ENCODE measurements around the gene MYO7B.

MYO7B gene

DNA sequence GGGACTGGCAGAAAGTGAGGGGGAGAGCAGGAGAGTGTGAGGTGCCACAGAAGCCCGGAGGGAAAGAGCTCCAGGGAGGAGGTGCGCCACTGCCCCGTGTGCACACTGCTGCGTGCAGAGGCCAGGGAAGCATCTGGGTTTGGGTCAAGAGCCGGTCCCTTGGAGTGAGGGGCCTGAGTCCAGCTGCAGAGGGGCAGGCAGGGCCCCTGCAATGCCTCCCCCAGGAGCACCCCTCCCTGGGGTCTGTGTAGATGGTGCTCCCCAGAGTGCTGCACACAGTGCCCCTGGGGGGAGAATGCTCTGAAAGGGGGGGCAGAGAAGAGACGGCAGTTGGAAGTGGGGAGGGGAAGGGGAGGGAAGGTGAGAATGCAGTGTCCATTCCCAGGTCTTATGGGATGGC is 143.5 kb downstream of the MYO7B start:
- H3K4me2 ChIP-seq (ENCODE audit: low read length) = no peak overlapping the region
- no peak overlapping the region for H3K9ac ChIP-seq
- peaks cover 6% of the 10 kb centered on the region for H3K4me1 ChIP-seq
- no peak overlapping the region for H3K27ac ChIP-seq
- no peak overlapping the region for H2AFZ ChIP-seq
- no peaks in the 10 kb centered on the region for H3K79me2 ChIP-seq
- no peaks in the 10 kb centered on the region for H3K9me3 ChIP-seq (ENCODE audit: control insufficient read depth, low read length)
- no peak overlapping the region for H3K4me3 ChIP-seq (ENCODE audit: low read depth, low read length)
- no peaks in the 10 kb centered on the region for H3K36me3 ChIP-seq (ENCODE audit: control insufficient read depth, insufficient read depth, low read length)
- no peaks in the 10 kb centered on the region for H3K27me3 ChIP-seq (ENCODE audit: control insufficient read depth, insufficient read depth, low read length)
- TF ChIP-seq, protein P1, sequence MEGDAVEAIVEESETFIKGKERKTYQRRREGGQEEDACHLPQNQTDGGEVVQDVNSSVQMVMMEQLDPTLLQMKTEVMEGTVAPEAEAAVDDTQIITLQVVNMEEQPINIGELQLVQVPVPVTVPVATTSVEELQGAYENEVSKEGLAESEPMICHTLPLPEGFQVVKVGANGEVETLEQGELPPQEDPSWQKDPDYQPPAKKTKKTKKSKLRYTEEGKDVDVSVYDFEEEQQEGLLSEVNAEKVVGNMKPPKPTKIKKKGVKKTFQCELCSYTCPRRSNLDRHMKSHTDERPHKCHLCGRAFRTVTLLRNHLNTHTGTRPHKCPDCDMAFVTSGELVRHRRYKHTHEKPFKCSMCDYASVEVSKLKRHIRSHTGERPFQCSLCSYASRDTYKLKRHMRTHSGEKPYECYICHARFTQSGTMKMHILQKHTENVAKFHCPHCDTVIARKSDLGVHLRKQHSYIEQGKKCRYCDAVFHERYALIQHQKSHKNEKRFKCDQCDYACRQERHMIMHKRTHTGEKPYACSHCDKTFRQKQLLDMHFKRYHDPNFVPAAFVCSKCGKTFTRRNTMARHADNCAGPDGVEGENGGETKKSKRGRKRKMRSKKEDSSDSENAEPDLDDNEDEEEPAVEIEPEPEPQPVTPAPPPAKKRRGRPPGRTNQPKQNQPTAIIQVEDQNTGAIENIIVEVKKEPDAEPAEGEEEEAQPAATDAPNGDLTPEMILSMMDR (IDR thresholded peaks at IDR 0.05) = no peak

DNA sequence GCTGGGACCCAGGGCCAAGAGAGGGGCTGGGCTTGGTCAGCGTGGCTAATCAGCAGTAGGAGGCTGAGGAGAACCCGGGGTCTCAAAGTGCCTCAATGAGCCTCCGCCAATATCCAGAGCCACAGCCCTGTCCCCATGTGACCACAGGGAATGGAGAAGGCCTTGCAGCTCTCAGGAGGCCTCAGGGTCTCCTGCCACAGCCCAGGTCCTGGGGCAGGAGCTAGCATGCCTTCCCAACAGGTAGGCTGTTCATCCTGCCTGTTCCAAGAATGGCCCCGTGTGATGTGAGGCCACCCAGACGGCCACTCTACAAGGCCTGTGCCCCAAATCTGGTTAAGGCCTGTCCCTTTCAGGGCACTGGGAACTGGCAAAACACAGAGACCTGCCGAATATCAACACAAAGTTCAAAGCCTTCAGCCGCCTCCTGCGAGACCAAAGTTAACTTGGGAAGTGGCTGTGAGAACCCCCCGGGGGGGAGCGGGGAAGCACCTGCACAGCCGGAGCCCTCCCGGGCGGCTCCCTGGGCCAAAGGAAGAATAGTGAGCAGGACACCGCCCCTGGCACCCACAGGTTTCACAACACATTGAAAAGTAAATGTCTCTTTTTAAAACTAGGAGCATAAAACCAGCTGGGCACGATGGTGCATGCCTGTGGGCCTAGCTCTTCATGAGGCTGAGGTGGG is 144.3 kb downstream of the MYO7B start:
- Histone ChIP-seq H3K4me1 (peaks cover 6% of the 10 kb centered on the region), H2AFZ (no peak overlapping the region), H3K4me2 (ENCODE audit: low read length) (no peak overlapping the region), H3K36me3 (ENCODE audit: control insufficient read depth, insufficient read depth, low read length) (no peaks in the 10 kb centered on the region), H3K79me2 (no peaks in the 10 kb centered on the region), H3K27me3 (ENCODE audit: control insufficient read depth, insufficient read depth, low read length) (no peaks in the 10 kb centered on the region), H3K9ac (no peak overlapping the region), H3K9me3 (ENCODE audit: control insufficient read depth, low read length) (no peaks in the 10 kb centered on the region), H3K27ac (no peak overlapping the region), H3K4me3 (ENCODE audit: low read depth, low read length) (no peak overlapping the region)
- TF ChIP-seq, protein P1 (IDR thresholded peaks at IDR 0.05) = no peak

DNA sequence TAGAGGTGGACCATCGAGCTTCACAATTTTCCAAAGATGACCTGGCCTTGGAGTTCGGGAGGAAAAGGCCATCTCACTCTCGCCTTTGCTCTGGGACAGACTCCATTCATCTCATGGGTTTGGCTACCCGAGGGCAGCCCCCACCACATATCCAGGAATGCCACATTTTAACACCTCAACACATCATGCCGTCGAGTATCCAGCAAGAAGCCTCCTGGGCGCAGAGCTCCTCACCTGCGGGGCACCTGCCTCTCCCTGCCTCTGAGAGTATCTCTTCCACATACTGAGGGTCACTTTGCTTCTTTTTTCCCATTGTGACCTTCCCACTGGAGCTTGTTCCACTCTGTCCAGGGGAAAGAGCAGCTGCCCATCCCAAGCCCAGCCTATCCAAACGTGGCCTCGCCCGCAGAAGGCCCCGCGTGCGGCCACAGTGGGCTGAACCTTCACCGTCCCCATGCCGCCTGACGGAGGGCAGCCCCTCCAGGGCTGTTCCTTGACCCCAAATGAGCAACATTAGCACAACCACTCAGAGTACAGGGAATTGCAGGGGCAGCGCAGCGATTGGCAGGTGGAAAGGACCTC is 145.3 kb downstream of the MYO7B start:
- H3K36me3 ChIP-seq (ENCODE audit: control insufficient read depth, insufficient read depth, low read length) = no peaks in the 10 kb centered on the region
- no peak overlapping the region for H3K4me3 ChIP-seq (ENCODE audit: low read depth, low read length)
- no peak overlapping the region for H3K4me2 ChIP-seq (ENCODE audit: low read length)
- no peaks in the 10 kb centered on the region for H3K9me3 ChIP-seq (ENCODE audit: control insufficient read depth, low read length)
- peaks cover 3% of the 10 kb centered on the region for H3K4me1 ChIP-seq
- H3K79me2 ChIP-seq = no peaks in the 10 kb centered on the region
- TF ChIP-seq, protein P1 (IDR thresholded peaks at IDR 0.05) = no peak
- H3K27me3 ChIP-seq (ENCODE audit: control insufficient read depth, insufficient read depth, low read length) = no peaks in the 10 kb centered on the region
- H3K9ac ChIP-seq = no peak overlapping the region
- no peak overlapping the region for H3K27ac ChIP-seq
- H2AFZ ChIP-seq = no peak overlapping the region

DNA sequence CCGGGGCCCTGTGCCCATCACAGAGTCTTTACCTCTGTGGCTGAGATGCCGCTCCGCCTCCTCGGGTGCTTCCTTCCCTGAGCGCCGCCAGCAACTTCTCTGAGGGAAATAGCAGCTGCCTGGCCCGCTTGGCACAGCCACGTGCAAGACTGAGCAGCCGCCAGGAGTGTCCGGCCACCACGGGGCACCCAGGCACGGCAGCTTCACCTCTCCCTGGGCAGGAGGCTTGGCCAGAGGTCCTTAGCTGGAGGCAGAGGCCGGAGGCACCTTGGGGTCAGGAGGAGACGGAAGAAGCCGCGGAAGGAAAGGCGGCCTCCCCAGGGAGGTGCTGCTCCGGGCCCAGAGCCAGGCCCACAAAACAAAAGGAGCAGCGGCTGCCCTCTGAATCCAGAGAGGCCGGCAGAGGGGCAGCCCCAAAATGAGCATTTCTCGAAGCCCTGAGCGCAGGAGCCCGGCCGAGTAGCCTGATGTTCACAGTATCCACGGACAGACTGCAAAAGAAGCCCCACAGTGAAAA is 145.9 kb downstream of the MYO7B start:
- H3K79me2 ChIP-seq = no peaks in the 10 kb centered on the region
- no peak overlapping the region for H3K4me3 ChIP-seq (ENCODE audit: low read depth, low read length)
- H3K36me3 ChIP-seq (ENCODE audit: control insufficient read depth, insufficient read depth, low read length) = no peaks in the 10 kb centered on the region
- TF ChIP-seq, protein P1 (IDR thresholded peaks at IDR 0.05) = no peak
- H3K9me3 ChIP-seq (ENCODE audit: control insufficient read depth, low read length) = no peaks in the 10 kb centered on the region
- no peak overlapping the region for H3K4me2 ChIP-seq (ENCODE audit: low read length)
- no peaks in the 10 kb centered on the region for H3K27me3 ChIP-seq (ENCODE audit: control insufficient read depth, insufficient read depth, low read length)
- H3K27ac ChIP-seq = no peak overlapping the region
- H3K9ac ChIP-seq = no peak overlapping the region
- no peaks in the 10 kb centered on the region for H3K4me1 ChIP-seq
- peak overlapping the region; percentile 38 for H2AFZ ChIP-seq

Measured in parathyroid adenoma (tissue), 2 donors.